HUES48 (cell line): Measurements from ENCODE around the gene TEAD1.
A peak's percentile ranks its signal among the peaks of the same experiment; 100 is the strongest.
"Not testable (repeated sequence)": the region's sequence is repeated elsewhere in the genome, so short reads cannot be mapped to it uniquely, and the experiment has no call there.

Experiments
- H3K27ac ChIP-seq: one replicate; pipeline ENCODE4 v1.7.0; 2013; ENCODE audit warnings: low read depth, low read length, inconsistent platforms
- H3K27me3 ChIP-seq: 2 replicates; pipeline ENCODE4 v1.6.1; 2013; ENCODE audit warnings: mild to moderate bottlenecking, low read length; ENCODE audit not compliant: control insufficient read depth, insufficient read depth
- H3K36me3 ChIP-seq: 2 replicates; pipeline ENCODE4 v1.6.1; 2013; ENCODE audit warnings: low read length; ENCODE audit not compliant: control insufficient read depth, insufficient read depth
- H3K4me1 ChIP-seq: 2 replicates; pipeline ENCODE4 v1.6.1; 2013; ENCODE audit warnings: mild to moderate bottlenecking, low read length; ENCODE audit not compliant: control insufficient read depth, insufficient read depth
- H3K4me3 ChIP-seq: 2 replicates; pipeline ENCODE4 v1.5.1; 2013; ENCODE audit warnings: mild to moderate bottlenecking, low read depth, low read length
- H3K9ac ChIP-seq: 2 replicates; pipeline ENCODE4 v1.6.1; 2013; ENCODE audit warnings: mild to moderate bottlenecking, low read depth, low read length, moderate library complexity
- H3K9me3 ChIP-seq: 2 replicates; pipeline ENCODE4 v1.6.1; 2013; ENCODE audit warnings: low read length; ENCODE audit not compliant: control insufficient read depth, insufficient read depth

TEAD1 gene

DNA sequence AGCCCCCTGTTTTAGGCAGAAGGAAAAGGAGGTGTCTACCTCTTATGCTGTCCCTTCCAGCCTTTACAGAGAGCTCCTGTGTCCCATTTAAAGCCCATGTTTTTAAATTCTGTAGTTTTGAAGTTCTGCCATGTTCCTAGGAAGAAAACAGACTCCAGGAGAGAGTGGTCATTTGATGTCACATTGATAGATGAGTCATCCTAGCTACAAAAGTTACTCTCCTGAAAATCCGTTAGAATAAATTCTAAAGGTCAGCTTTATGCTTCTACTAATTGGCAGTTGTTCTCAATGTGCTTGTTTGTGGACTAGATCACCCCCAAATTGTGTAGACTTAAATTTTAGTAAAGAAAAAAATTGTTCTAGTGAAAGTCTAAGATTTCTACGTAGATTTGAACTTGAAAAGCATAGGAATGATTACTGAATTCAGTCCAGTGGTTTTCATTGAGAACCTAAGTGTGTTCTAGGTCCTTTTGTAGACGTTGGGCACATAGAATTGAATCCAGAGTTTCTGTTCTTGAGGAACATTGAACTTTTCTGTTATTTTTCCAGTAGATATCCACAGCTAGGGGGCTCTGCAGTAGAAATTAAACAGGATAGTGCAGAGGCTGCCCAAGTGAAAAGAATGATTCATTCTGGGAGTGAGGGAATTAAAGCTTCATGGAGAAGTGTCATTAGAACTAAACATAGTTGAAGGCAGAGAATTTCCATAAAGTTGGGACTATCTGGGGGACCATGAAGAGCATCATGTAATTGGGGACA, 194.3 kb downstream of the TEAD1 start:
- Histone ChIP-seq H3K4me1 (peaks cover 35% of the 10 kb centered on the region), H3K9ac (no peak overlapping the region), H3K36me3 (0 out of 2 replicates have a peak, but pooled peaks cover 8% of the 10 kb centered on the region), H3K9me3 (no peaks in the 10 kb centered on the region), H3K27ac (peak overlapping the region; percentile 28), H3K4me3 (no peak overlapping the region), H3K27me3 (no peaks in the 10 kb centered on the region)

DNA sequence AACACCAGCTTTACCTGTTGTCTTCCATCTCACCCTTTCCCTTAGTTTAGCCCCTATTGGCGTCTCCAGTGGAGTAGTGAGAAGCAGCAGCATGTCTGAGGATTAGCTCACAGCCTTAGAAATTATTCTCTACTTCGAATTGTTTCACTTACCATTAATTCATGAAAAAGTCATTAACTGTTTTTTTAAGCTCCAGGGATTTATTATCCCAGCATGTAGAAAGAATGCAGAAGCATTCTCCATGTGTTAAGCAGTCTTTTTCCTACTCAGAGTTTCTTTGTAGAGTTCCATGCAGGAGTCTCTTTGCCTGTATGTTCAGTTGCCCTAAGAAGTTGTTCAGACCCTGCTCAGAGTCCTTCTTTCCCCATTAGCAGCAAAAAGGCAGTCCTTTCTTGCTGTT, 197.0 kb downstream of the TEAD1 start:
- H3K4me1 ChIP-seq: peaks cover 10% of the 10 kb centered on the region
- H3K27me3 ChIP-seq: no peaks in the 10 kb centered on the region
- no peak overlapping the region for H3K4me3 ChIP-seq
- H3K27ac ChIP-seq: no peak overlapping the region
- H3K36me3 ChIP-seq: peaks cover 14% of the 10 kb centered on the region; the same call in 1 of the 2 replicates
- H3K9ac ChIP-seq: no peak overlapping the region
- no peaks in the 10 kb centered on the region for H3K9me3 ChIP-seq

DNA sequence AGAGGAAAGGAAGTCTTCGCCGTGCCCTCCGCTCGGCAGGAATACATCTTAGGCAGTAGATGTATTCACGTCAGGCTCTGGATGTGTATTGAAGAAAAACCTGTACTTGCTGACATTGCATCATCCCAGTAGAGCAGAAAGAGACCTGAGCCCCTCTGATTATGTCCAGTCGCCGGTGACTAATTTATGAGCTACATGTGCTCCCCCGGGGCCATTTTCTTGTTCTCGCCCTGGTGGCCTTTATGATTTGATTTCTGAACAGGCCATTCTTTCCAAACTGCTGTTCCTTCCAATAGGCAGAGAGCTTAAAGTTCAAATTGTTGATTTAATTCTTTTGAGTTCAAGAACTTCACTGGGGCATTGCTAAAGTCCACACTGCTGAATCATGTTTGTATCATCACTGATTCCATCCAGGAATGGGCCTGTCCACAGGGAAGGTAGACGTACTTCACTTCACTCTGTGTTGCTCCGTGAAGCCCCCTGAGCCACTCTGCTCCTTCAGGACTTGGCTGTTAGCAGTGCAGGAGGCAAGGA, 197.6 kb downstream of the TEAD1 start:
- H3K27ac ChIP-seq: no peak overlapping the region
- H3K9me3 ChIP-seq: no peaks in the 10 kb centered on the region
- H3K4me1 ChIP-seq: peaks cover 4% of the 10 kb centered on the region
- no peak overlapping the region for H3K4me3 ChIP-seq
- no peak overlapping the region for H3K9ac ChIP-seq
- no peaks in the 10 kb centered on the region for H3K27me3 ChIP-seq
- H3K36me3 ChIP-seq: peaks cover 14% of the 10 kb centered on the region; the same call in 1 of the 2 replicates

DNA sequence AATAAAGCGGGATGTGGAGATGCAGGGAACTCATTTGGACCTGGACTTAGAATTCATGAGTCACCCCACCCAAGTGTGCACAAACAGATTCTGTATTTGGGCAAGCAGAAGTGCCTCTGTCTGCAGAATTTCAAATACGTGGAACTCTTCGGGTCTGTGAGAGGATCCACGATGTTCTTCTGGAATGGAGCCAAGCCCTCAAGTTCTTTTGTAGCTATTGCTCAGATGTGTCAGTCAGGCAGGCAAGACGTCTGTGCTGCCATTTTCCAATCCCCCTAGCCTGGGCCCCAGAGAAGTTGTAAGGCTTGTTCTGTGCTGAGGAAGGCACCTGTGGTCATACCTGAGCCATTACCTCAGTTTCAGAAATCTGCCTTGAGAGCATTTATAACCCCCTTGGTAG, 202.1 kb downstream of the TEAD1 start:
- no peak overlapping the region for H3K27ac ChIP-seq
- H3K4me3 ChIP-seq: no peak overlapping the region
- no peaks in the 10 kb centered on the region for H3K9me3 ChIP-seq
- peaks cover 5% of the 10 kb centered on the region; the same call in 1 of the 2 replicates for H3K4me1 ChIP-seq
- no peak overlapping the region for H3K9ac ChIP-seq
- peaks cover 13% of the 10 kb centered on the region for H3K36me3 ChIP-seq
- H3K27me3 ChIP-seq: no peaks in the 10 kb centered on the region

DNA sequence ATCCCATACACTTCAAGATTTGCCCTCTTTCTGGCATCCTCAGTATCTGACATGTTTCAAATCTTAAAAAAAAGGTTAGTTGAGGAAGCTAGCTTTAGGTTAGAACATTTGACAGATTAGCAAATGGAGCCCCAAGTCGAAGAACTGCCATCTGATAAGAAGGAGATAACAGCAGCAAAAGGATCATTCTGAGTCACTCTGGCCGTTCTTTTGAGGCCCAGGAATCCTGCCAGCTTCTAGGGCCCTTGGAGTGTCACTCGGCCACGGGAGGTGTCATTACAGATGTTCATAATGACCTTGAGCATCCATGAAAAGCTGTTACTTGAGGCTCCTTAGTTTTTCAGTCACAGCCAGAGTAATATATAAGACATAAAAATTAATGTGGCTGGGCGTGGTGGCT, 202.8 kb downstream of the TEAD1 start:
- H3K4me3 ChIP-seq: no peak overlapping the region
- H3K4me1 ChIP-seq: peaks cover 5% of the 10 kb centered on the region; the same call in 1 of the 2 replicates
- H3K9me3 ChIP-seq: no peaks in the 10 kb centered on the region
- H3K9ac ChIP-seq: no peak overlapping the region
- no peak overlapping the region for H3K27ac ChIP-seq
- H3K27me3 ChIP-seq: no peaks in the 10 kb centered on the region
- peaks cover 16% of the 10 kb centered on the region for H3K36me3 ChIP-seq

DNA sequence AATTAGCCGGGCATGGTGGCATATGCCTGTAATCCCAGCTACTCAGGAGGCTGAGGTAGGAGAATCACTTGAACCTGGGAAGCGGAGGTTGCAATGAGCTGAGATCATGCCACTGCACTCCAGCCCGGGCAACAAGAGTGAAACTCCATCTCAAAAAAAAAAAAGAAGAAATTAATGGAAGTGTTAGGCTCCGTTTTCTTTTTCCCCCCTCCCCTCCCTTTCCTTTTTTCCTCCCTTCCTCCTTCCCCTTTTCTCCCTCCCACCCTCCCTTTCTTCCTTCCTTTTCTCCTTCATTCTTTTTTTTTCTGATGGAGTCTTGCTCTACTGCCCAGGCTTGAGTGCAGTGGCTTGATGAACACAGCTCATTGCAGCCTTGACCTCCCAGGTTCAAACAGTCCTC, 203.3 kb downstream of the TEAD1 start:
- H3K9me3 ChIP-seq, H3K27ac ChIP-seq, H3K4me3 ChIP-seq, H3K4me1 ChIP-seq, H3K27me3 ChIP-seq, H3K9ac ChIP-seq: not testable (repeated sequence)
- peaks cover 21% of the 10 kb centered on the region for H3K36me3 ChIP-seq

DNA sequence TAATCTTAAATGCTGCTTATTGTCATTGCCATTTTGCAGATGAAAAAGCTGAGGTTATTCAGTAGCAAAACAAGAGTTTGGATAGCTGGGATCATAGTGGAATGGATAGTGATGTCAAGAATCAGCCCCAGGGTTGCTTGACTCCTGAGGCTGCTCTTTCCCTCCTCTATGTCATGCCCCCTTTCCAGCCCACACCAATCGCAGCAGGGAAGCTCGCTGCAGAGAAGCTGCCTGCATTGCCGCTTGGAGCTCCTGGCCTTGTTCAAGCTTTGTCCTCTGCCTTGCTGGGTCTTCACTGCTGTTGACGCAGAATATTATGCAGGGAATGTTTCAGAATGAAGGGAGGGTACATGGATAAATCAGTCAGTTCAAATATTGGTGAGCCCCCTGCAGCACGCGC, 206.1 kb downstream of the TEAD1 start:
- no peaks in the 10 kb centered on the region for H3K27me3 ChIP-seq
- H3K4me1 ChIP-seq: peaks cover 5% of the 10 kb centered on the region; the same call in 1 of the 2 replicates
- H3K36me3 ChIP-seq: peaks cover 35% of the 10 kb centered on the region
- H3K9ac ChIP-seq: no peak overlapping the region
- no peak overlapping the region for H3K27ac ChIP-seq
- no peaks in the 10 kb centered on the region for H3K9me3 ChIP-seq
- H3K4me3 ChIP-seq: no peak overlapping the region

DNA sequence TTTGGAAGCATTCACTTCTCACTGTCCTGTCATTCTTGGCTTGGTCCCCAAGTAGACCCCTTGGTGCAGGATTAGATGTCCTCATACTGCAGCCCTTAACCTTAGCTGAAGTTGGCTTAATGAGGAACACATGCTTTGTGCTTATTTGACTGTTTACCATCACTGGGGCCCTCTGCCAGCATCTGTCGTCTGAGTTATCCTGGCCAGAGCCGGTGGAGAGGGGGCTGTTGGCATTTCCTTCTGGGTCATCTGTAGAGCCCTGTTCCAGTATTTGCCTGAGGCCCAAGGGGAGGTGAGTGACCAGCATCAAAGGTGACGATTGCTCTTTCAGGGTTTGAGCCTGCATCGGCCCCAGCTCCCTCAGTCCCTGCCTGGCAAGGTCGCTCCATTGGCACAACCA, 208.4 kb downstream of the TEAD1 start:
- Histone ChIP-seq H3K9me3 (no peaks in the 10 kb centered on the region), H3K27me3 (no peaks in the 10 kb centered on the region), H3K27ac (no peak overlapping the region), H3K9ac (no peak overlapping the region), H3K36me3 (peaks cover 53% of the 10 kb centered on the region), H3K4me3 (no peak overlapping the region), H3K4me1 (peaks cover 5% of the 10 kb centered on the region; the same call in 1 of the 2 replicates)

DNA sequence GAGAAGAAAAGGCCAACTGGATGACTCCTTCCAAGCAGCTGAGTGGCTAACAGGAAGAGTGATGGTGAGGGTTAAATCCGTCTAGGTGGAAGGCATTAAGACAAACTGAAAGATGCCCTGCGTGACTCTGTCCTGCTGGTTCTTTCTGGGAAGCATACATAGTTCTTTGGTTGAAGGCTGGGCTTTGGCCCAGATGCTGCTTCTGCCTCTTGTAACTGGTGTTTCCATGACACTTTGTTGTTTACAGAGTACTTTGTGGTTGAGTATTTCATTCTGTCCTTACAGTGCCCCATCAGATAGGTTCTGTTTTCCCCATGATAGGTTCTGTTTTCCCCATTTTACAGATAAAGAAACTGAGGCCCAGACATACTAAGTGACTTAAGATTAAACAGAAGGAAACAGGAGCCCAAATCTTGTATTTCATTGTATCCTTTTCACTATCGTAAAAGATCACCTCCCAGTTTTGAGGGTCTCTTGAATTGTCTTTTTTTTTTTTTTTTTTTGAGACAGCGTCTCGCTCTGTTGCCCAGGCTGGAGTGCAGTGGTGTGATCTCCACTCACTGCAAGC, 210.6 kb downstream of the TEAD1 start:
- no peaks in the 10 kb centered on the region for H3K9me3 ChIP-seq
- H3K27me3 ChIP-seq: no peaks in the 10 kb centered on the region
- peaks cover 9% of the 10 kb centered on the region; the same call in 1 of the 2 replicates for H3K4me1 ChIP-seq
- H3K27ac ChIP-seq: no peak overlapping the region
- H3K36me3 ChIP-seq: peaks cover 57% of the 10 kb centered on the region
- no peak overlapping the region for H3K9ac ChIP-seq
- H3K4me3 ChIP-seq: no peak overlapping the region

DNA sequence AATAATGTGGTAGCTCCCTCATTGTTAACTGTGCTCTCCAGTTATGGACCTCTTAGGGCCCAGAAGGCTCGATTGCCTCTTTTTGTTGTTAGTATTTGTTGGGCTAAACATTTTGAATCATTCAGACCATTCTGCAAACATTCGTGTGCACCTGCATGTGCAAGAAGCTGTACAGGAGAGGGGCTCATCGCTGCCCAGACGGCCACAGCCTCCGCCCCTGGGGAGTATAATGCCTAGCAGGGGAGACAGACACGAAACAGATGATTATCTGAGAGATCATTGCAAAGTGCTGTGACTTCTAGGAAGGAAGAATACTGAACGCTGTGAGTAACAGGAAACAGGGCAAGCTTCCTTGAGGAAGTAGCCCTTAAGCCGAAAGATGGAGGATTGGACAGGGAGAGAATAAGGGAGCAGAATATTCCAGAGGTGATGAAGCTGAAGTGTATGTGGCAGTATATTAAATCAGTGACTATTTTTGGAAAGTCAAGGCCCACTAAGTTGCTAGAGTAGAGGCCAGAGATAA, 211.6 kb downstream of the TEAD1 start:
- H3K36me3 ChIP-seq: peaks cover 59% of the 10 kb centered on the region
- no peak overlapping the region for H3K4me3 ChIP-seq
- no peak overlapping the region for H3K27ac ChIP-seq
- H3K9me3 ChIP-seq: no peaks in the 10 kb centered on the region
- peaks cover 4% of the 10 kb centered on the region; the same call in 1 of the 2 replicates for H3K4me1 ChIP-seq
- no peak overlapping the region for H3K9ac ChIP-seq
- no peaks in the 10 kb centered on the region for H3K27me3 ChIP-seq

DNA sequence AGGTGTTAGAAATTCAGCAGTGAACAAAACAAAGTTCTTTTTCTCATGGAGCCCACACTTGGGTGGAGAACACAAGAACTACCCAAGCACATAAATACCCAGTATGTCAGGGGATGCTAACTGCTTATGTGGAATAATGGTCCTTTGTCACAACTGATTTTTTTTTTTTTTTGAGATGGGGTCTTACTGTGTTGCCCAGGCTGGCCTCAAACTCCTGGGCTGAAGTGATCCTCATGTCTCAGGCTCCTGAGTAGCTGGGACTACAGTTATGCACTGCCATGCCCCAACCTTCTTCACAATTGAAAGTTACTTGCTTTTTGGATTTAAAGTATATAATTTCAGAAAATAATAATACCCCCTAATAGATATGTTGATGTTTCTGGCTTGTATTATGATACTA, 212.3 kb downstream of the TEAD1 start:
- H3K27ac ChIP-seq: no peak overlapping the region
- H3K9ac ChIP-seq: no peak overlapping the region
- no peak overlapping the region for H3K4me3 ChIP-seq
- peaks cover 4% of the 10 kb centered on the region; the same call in 1 of the 2 replicates for H3K4me1 ChIP-seq
- no peaks in the 10 kb centered on the region for H3K27me3 ChIP-seq
- H3K9me3 ChIP-seq: no peaks in the 10 kb centered on the region
- H3K36me3 ChIP-seq: peaks cover 57% of the 10 kb centered on the region
